Neuron (in vitro differentiated cells): ENCODE data around the gene TEAD2.
"Not testable (repeated sequence)": the region's sequence is repeated elsewhere in the genome, so short reads cannot be mapped to it uniquely, and the experiment has no call there.

Experiments used
- H2AFZ ChIP-seq: one replicate; pipeline ENCODE4 v1.6.1; 2013; ENCODE audit warnings: low read depth, mild to moderate bottlenecking, inconsistent platforms, low read length, moderate library complexity
- H3K27me3 ChIP-seq: one replicate; pipeline ENCODE4 v1.6.1; 2013; ENCODE audit warnings: low read length; ENCODE audit not compliant: insufficient read depth
- H3K36me3 ChIP-seq: one replicate; pipeline ENCODE4 v1.6.1; 2013; ENCODE audit warnings: low read length; ENCODE audit not compliant: insufficient read depth
- H3K4me1 ChIP-seq: one replicate; pipeline ENCODE4 v1.6.1; 2013; ENCODE audit warnings: low read length; ENCODE audit not compliant: insufficient read depth
- H3K4me3 ChIP-seq: 2 replicates; pipeline ENCODE4 v1.5.1; 2013; ENCODE audit warnings: mild to moderate bottlenecking, low read length, moderate library complexity
- H3K9me3 ChIP-seq: one replicate; pipeline ENCODE4 v1.6.1; 2013; ENCODE audit warnings: low read length

Gene TEAD2

DNA sequence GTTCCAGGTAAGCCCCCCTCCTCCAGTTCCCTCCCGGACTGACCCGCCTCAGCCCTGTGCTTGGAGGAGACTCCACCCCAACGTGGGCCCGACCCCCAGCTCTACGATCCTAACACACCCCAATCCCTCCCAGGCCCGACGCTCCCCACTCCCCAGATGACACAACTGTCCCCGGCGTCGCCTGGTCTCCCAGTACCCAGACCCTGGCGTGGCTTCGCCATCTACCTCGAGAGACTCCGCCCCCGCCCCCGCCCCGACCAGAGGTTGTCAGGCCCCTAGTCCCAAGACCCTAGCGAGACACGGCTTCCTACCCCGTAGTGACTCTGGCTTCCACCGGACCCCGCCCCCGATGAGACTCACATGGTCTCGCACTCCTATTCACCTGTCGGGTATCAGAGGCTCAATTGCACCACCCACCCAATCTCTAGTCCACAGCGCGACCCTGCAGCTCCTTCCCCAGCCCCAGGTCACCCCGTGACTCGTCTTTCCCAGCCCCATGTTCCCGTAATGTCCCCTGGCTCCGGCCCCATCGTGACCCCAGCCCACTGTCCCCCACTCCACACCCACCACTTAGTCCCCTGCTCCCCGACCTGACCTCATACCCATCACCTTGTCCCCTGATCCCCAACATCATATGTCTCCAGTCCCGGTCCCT is 24.1 kb downstream of the TEAD2 start:
- H3K4me1 ChIP-seq: no peaks in the 10 kb centered on the region
- H3K27me3 ChIP-seq: no peaks in the 10 kb centered on the region
- no peaks in the 10 kb centered on the region for H3K9me3 ChIP-seq
- H3K36me3 ChIP-seq: peaks cover 56% of the 10 kb centered on the region
- no peak overlapping the region for H3K4me3 ChIP-seq
- no peak overlapping the region for H2AFZ ChIP-seq

DNA sequence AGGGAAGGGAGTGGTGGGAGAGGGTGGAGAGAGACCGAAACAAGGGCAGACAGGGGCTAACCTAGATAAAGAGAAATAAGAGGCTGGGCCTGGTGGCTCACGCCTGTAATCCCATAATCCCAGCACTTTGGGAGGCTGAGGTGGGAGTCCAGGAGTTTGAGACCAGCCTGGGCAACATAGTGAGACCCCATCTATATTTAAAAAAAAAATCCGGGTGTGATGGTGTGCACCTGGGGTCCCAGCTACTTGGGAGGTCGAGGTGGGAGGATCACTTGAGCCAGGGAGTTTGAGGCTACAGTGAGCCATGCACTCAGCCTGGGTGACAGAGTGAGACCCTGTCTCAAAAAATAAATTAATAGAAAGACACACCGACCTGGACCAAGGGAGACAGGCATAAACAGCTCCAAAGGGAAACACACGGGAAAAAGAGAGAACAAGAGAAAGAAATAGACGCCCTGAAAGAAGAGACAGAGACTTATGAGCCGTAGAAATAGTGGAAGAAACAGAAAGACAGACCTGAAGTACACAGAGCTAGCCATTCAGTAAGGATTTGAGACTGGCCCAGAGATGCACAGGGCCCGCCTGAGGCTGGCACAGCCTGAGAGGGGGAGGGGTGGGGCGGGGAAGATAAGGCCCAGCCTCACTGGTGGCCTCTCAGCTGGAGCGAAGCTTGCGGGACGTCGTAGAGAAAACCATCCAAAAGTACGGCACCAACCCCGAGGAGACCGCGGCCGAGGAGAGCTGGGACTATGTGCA is 24.8 kb downstream of the TEAD2 start:
- Histone ChIP-seq H3K36me3 (peaks cover 49% of the 10 kb centered on the region), H3K9me3 (no peaks in the 10 kb centered on the region), H3K4me1 (no peaks in the 10 kb centered on the region), H3K4me3 (no peak overlapping the region), H2AFZ (no peak overlapping the region), H3K27me3 (no peaks in the 10 kb centered on the region)

DNA sequence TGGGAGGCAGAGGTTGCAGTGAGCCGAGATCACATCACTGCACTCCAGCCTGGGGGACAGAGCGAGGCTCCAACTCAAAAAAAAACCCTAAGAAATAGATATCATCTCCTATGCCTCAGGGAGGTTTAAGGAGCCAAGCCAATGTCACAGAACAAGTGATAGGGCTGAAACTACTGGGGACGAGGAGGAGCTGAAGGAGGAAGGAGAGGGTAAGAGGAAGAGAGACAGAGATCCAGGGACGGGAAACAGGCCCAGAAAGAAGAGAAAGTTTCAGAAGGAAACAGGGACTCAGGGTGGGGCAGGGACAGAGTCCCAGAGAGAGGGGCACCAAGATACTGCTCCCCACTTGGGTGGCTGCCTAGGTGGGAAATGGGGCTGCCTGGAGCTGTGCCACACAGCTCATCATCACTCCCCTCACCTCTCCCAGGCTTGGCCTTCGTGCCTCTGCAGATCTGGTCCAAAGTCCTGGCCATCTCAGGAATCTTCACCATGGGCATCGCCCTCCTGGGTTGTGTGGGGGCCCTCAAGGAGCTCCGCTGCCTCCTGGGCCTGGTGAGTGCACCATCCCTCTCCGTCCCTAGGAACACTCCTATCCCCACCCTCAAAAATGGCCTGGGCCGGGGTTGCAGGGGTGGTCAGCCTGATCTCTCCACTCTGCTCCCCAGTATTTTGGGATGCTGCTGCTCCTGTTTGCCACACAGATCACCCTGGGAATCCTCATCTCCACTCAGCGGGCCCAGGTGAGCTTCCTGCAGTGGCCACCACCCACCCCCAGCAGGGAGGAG is 25.5 kb downstream of the TEAD2 start:
- H3K27me3 ChIP-seq: no peaks in the 10 kb centered on the region
- H2AFZ ChIP-seq: no peak overlapping the region
- H3K36me3 ChIP-seq: peaks cover 47% of the 10 kb centered on the region

DNA sequence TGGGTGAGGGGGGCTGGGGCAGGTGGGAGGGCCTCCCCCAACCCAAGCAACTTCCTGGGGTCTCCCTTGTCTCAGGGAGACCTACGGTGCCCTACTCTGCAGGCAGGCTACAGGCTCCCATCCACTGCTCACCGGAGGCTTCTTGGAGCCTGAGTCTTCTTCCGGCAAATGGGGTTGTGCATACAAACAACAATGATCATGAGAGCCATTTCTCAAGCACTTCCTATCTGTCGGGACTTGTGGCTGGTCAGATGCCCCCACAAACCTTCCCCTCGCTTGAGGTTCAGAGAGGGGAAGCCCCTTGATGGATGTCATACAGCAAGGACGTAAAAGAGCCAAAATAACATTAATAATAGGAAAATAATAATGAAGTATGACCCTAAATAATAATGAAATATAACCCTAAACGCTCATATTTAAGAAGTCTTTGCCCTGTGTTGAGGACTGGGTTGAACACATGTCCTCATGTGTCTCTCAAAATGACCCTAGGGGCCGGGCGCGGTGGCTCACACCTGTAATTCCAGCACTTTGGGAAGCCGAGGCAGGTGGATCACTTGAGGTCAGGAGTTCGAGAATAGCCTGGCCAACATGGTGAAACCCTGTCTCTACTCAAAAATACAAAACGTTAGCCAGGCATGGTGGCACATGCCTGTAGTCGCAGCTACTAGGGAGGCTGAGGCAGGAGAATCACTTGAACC is 26.3 kb downstream of the TEAD2 start:
- peaks cover 42% of the 10 kb centered on the region for H3K36me3 ChIP-seq
- no peaks in the 10 kb centered on the region for H3K9me3 ChIP-seq
- no peak overlapping the region for H3K4me3 ChIP-seq
- no peak overlapping the region for H2AFZ ChIP-seq
- H3K4me1 ChIP-seq: no peaks in the 10 kb centered on the region
- no peaks in the 10 kb centered on the region for H3K27me3 ChIP-seq

More for the DNA sequence above, 25.5 kb downstream of the TEAD2 start:
- no peak overlapping the region for H3K4me3 ChIP-seq
- H3K4me1 ChIP-seq: no peaks in the 10 kb centered on the region
- H3K9me3 ChIP-seq: no peaks in the 10 kb centered on the region

DNA sequence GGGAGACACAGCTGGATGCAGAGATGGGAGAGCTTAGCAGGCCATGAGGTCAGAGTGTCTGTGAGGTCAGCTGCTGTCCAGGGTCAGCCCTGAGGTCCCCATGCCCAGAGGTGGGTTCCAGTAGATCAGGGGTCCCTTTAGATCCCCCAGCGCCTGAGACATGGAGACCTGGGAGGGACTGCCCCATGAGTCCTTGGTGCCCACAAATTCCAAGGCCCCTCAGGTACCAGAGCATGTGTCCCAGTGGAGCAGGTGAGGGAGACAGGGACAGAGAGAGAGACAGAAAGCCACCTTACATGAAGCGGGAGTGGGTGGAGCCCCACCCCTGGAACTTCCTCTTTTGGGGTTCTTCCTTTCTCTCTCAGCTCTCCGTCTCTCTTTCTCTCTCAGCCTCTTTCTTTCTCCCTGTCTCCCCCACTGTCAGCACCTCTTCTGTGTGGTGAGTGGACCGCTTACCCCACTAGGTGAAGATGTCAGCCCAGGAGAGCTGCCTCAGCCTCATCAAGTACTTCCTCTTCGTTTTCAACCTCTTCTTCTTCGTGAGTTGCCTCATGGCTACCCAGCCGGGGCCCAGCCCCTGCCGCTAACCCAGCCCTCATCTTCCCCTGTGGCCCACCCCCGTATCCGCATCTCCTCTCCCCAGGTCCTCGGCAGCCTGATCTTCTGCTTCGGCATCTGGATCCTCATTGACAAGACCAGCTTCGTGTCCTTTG is 27.0 kb downstream of the TEAD2 start, which contains the start of gene CD37:
Gene CD37 (plus strand): TSS at position 336 of the 713 bp plus-strand sequence. CDS start 135 bp downstream, at position 471.
- H3K27me3 ChIP-seq: no peaks in the 10 kb centered on the region
- no peaks in the 10 kb centered on the region for H3K4me1 ChIP-seq
- H3K36me3 ChIP-seq: peaks cover 38% of the 10 kb centered on the region
- H3K9me3 ChIP-seq: no peaks in the 10 kb centered on the region
- no peak within 1 kb of the TSS for H2AFZ ChIP-seq
- H3K4me3 ChIP-seq: no peak within 1 kb of the TSS

DNA sequence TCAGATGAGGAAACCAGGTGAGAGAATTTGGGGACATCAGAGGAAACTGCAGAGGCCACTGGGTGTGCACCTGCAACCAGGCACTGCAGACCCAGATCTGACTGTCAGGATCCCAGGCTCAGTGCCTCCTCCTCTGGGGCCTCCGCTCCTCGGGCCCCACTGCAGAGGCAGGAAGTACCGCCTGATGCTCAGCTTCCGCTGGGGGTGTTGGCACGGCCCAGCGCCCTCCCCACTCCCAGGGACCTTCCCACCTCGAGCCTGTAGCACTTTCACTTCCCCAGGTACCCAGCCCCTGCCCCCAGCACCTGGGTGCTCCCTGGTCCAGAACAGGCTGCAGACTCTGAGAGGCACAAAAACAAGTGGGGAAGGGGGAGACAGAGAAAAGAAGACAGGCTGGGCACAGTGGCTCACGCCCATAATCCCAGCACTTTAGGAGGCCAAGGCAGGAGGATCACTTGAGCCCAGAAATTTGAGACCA is 28.4 kb downstream of the TEAD2 start:
- no peak overlapping the region for H3K4me3 ChIP-seq
- no peaks in the 10 kb centered on the region for H3K4me1 ChIP-seq
- H3K9me3 ChIP-seq: no peaks in the 10 kb centered on the region
- no peak overlapping the region for H2AFZ ChIP-seq
- no peaks in the 10 kb centered on the region for H3K27me3 ChIP-seq
- peaks cover 45% of the 10 kb centered on the region for H3K36me3 ChIP-seq

DNA sequence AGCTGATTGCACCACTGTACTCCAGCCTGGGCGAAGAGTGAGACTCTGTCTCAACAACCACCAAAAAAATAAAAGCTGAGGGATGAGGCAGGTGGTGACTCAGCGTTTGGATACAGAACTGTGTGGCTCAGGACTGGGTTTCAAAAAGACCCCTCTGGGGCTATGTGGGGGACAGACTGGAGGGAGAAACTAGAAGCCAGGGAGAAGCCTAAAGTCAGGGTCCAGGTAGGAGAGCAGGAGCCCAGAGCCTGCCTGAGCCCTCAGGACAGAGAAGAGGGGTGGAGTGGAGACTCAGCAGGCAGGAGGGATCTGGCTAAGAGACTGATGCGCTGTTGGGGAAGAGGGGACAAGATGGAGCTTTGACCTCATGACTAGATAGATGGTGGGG is 28.8 kb downstream of the TEAD2 start:
- Histone ChIP-seq H3K9me3 (no peaks in the 10 kb centered on the region), H3K4me1 (no peaks in the 10 kb centered on the region), H3K4me3 (no peak overlapping the region), H3K27me3 (no peaks in the 10 kb centered on the region), H2AFZ (no peak overlapping the region), H3K36me3 (peaks cover 48% of the 10 kb centered on the region)

DNA sequence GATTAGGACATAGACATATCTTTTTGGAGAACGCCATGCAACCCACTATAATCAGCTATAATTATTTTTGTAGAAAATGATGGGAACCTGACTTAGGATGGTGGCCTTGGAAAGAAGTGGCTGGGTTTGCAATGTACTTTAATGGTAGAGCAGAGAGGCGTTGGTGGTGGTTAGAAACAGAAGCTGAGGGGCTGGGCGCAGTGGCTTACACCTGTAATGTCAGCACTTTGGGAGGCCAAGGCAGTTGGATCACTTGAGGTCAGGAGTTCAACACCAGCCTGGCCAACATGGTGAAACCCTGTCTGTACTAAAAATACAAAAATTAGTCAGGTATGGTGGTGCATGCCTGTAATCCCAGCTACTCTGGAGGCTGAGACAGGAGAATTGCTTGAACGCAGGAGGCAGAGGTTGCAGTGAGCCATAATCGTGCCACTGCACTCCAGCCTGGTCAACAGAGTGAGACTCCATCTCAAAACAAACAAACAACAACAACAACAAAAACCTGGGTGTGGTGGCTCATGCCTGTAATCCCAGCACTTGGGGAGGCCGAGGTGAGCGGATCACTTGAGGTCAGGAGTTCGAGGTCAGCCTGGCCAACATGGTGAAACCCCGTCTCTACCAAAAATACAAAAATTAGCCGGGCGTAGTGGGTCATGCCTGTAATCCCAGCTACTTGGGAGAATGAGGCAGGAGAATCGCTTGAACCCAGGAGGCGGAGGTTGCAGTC is 29.4 kb downstream of the TEAD2 start:
- peaks cover 48% of the 10 kb centered on the region for H3K36me3 ChIP-seq

DNA sequence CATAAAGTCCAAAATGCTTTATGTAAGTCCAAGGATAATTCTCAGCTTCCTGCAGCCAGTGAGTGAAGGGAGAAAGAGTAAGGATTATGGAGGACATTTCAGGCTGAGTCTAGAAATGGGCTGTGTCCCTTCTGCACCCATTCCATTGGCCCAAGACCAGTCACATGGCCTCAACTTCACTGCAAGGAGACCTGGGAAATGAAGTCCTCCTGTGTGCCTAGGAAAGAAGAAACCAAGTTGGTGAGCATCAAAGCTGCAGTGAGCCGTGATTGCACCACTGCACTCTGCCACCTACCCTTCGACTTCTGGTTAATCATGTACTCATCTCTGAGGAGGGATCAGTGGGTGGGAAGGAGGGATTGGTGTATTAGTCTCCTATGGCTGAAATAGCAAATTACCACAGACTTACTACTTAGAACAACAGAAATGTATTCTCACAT is 30.6 kb downstream of the TEAD2 start:
- H2AFZ ChIP-seq: no peak overlapping the region
- H3K9me3 ChIP-seq: no peaks in the 10 kb centered on the region
- no peak overlapping the region for H3K4me3 ChIP-seq
- H3K36me3 ChIP-seq: peaks cover 45% of the 10 kb centered on the region
- H3K27me3 ChIP-seq: no peaks in the 10 kb centered on the region
- H3K4me1 ChIP-seq: no peaks in the 10 kb centered on the region

More for the DNA sequence above, 29.4 kb downstream of the TEAD2 start:
- not testable (repeated sequence) for H3K4me3 ChIP-seq, H3K9me3 ChIP-seq, H2AFZ ChIP-seq, H3K27me3 ChIP-seq, H3K4me1 ChIP-seq

DNA sequence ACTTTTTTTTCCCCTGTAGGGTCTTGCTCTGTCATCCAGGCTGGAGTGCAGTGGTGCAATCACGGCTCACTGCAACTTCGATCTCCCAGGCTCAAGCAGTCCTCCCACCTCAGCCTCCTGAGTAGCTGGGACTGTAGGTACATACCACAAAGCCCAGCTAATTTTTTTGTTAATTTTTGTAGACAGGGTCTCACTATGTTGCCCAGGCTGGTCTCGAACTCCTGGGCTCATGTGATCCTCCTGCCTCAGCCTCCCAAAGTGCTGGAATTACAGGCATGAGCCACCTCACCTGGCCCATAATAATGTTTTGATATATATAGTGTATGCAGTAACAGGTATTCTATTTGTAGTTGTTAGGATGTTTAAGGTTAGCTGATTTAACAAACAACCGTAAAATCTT is 31.0 kb downstream of the TEAD2 start:
- not testable (repeated sequence) for H2AFZ ChIP-seq, H3K4me1 ChIP-seq, H3K9me3 ChIP-seq, H3K27me3 ChIP-seq, H3K4me3 ChIP-seq
- H3K36me3 ChIP-seq: peaks cover 47% of the 10 kb centered on the region

DNA sequence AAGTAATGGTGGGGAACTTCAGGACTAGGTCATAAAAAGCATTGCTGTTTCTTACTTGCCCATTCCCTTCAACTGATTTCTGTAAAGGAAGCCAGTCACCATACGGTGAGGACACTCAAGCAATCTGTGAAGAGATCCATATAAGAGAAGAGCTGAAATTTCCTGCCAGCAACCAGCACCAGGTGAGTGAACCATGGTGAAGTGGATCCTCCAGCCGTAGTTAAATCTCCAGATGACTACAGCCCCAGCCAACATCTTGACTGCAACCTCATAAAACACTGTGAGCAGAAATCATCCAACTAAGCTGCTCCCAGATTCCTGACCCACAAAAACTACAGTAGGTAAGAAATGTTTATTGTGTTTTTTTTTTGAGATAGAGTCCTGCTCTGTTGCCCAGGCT is 33.5 kb downstream of the TEAD2 start:
- H2AFZ ChIP-seq: no peak overlapping the region
- H3K36me3 ChIP-seq: peaks cover 56% of the 10 kb centered on the region
- H3K4me3 ChIP-seq: no peak overlapping the region
- H3K27me3 ChIP-seq: no peaks in the 10 kb centered on the region
- H3K9me3 ChIP-seq: peaks cover 7% of the 10 kb centered on the region
- no peaks in the 10 kb centered on the region for H3K4me1 ChIP-seq
